Non-pigmented ciliary epithelial cell (primary cell): ENCODE data around the gene TMEM240.
"Not testable (repeated sequence)": the region's sequence is repeated elsewhere in the genome, so short reads cannot be mapped to it uniquely, and the experiment has no call there.

Source experiments
- DNase-seq: peaks from one replicate; pipeline ENCODE4 v3.0.0-alpha.2; 2010; ENCODE audit warnings: low read depth

The TMEM240 gene

DNA sequence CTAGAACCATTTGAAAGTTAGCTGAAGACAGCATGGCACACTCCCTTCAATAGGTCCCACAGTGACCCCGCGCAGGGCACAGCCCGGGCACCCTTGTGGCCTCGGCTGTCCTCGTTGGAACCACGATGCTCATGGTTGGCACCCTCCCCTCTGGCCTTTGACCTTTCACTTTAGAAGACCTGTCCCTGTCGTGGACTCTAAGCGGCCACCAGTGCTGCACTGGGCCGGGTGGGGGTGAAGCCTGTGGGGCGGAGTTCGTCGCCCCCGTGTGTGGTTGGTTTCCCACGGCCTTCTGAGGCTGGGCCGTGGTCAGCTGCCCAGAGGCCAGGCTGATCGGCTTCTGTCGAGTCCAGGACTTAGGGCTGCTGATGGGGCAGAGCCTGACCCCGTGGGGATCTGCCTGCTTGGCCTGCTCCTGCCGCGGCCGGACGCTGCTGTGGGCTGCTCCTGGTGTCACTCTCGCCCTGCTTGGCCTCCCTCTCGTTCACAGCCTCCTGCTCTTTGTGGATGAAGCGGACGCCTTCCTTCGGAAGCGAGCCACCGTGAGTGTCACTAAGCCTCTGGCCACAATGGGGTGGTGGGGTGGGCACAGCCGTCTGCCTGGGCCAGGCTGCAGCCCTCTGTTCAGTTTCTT, 15.6 kb downstream of the TMEM240 start:
- DNase-seq, result not testable (repeated sequence)

DNA sequence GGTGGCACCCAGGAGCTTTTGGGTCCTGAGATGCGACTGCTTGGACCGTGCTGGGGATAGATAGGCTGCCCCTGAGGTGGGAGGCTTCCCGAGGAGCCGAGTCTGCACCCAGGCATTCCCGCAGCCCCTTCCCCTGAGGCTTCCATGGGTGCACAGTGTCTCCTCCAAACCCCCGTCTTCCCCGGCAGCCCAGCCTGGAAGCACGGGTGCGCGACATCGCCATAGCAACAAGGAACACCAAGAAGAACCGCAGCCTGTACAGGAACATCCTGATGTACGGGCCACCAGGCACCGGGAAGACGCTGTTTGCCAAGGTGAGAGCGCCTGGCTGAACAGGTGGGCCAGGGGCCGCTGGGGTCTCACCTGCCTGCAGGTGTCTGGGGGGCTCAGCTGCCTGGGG, 16.8 kb downstream of the TMEM240 start:
- DNase-seq, result not testable (repeated sequence)

DNA sequence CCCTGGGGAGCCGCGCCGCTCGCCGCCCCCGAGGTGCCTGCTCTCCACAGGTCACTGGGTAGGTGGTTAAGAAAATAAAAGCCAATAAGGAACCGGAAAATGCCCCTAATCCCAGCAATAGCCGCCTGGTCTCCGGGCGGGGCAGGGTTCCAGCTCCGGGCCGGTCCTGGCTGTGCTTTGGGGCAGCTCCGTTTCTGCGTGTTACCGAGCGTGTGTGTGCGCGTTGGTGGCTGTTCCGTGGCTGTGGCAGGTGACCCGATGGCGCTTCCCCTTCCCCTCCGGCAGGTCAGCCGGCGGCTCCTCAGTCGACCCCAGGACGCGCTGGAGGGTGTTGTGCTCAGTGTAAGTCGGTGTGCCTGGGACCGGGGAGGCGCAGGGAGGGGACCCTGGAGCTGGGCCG, 17.2 kb downstream of the TMEM240 start:
- DNase-seq, result not testable (repeated sequence)

DNA sequence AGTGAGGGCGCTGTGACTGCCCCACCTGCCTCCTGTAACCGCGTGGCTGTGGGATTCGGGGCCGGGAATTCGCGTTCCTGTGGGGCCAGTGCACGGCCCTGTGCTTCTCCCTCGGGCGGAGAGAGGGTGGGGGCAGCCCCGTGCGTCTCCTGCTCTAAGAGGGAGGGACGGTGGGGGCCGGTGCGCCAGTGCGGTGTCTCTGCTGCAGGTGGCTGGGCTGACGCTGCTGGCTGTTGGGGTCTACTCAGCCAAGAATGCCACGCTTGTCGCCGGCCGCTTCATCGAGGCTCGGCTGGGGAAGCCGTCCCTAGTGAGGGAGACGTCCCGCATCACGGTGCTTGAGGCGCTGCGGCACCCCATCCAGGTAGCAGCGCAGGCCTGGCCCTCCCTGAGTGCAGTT, 17.9 kb downstream of the TMEM240 start:
- not testable (repeated sequence) for DNase-seq

DNA sequence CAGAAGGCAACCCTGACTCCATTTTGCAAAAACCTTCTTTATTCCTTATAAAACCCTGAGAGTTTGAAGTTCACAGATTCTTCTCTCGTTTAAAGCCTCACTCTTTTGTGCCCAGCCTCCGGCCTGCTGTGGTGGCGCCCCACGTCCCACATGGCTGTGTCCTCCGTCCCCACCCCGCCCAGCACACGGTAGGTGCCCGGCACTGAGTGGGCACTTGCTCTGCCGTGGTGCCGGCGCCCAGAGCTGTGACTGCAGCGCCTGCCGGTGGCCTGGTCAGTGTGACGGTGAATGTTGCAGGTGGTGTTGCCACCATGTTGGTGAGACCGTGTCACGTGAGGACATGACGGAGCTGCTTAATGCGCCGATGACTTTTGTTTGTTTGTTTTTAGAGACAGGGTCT, 19.1 kb downstream of the TMEM240 start:
- no peak for DNase-seq

DNA sequence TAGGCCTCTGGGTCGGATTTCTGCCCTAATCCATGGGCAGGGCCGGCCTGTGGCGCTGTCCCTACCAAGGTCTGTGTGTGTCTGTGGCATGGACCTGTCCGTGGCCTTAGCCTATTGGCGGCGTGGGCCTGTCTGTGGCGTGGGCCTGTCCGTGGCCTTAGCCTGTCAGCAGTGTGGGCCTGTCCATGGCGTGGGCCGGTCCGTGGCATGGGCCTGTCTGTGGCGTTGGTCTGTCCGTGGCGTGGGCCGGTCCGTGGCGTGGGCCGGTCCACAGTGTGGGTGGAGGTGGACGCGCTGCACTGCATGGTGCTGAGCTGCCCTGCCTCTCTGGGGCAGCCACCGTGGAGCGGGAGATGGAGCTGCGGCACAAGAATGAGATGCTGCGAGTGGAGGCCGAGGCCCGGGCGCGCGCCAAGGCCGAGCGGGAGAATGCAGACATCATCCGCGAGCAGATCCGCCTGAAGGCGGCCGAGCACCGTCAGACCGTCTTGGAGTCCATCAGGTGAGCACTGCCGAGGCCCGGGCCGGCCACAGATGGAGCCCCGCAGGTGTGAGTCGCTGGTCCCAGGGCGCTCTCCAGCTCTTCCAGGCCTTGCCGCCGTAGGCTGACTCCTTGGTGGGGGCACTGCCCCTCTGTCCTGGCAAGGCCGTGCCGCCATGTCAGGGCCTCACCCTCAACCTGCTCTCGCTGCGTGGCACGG, 20.5 kb downstream of the TMEM240 start:
- DNase-seq, result not testable (repeated sequence)

DNA sequence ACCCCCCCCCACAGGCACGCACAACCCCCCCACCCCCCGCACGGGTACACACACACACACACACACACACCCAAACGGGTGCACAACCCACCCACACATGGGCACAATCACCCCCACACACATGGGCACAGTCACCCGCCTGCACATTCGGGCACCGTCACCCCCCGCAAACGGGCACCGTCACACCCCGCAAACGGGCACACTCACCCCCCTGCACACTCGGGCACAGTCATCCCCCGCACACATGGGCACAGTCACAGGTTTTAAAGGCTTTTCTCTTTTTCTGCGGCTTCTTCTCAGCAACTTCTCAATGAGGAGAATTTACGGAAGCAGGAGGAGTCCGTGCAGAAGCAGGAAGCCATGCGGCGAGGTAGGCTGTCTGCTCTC, 21.8 kb downstream of the TMEM240 start:
- DNase-seq, result not testable (repeated sequence)

DNA sequence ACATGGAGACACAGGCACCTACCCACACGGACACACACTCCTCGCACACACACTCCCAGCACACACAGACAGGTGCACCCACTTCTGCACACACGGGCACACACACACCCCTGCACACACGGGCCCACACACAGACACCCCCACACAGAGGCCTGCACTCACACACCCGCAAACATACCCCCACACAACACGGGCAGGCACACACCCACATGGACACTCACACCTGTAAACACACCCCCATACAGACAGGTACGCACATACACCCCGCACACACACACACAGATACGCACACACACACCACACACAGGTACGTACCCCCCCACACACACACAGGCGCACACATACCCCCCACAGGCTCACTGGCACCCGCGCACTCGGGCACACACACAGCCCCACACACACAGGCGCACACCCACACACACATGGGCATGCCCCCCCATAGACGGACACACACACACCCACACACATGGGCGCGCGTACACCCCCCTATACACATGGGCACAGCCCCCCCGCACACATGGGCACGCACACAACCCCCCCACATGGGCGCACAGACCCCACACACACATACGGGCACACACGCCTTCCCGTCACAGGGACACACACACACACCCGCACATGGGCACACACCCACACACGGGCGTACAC, 22.3 kb downstream of the TMEM240 start:
- DNase-seq, result no peak

DNA sequence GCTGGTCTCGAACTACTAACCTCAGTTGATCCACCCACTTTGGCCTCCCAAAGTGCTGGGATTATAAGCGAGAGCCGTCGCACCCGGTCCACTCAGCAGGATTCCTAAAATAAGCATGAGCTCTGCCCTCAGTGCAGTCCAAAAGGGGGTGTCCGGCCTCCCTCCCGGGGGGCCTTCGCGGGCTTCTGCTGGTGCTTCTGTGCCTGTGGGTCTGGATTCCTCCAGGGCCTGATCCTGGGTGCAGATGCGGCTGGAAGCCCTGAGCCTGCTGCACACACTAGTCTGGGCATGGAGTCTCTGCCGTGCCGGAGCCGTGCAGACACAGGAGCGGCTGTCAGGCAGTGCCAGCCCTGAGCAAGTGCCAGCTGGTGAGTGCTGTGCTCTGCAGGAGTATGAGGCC, 23.5 kb downstream of the TMEM240 start:
- not testable (repeated sequence) for DNase-seq

DNA sequence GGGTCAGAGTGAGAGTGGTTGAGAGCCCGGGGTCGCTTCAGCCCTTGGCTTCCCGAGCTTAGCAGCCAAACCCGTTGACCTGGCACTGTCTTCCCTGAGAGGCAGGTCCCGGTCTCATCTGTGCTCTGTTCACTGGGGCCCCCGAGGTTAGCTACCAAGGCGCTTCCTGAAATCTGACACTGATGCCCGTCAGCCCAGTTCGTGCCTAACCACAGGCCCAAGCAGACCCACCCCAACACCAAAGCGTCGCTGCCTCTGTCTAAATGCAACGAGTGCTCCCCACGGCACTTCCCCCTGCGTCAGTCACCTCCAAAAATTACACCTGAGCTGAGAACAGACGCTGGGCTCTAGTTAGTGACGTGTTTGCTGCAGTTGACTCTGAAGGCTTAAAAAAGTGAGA, 26.0 kb downstream of the TMEM240 start:
- not testable (repeated sequence) for DNase-seq

DNA sequence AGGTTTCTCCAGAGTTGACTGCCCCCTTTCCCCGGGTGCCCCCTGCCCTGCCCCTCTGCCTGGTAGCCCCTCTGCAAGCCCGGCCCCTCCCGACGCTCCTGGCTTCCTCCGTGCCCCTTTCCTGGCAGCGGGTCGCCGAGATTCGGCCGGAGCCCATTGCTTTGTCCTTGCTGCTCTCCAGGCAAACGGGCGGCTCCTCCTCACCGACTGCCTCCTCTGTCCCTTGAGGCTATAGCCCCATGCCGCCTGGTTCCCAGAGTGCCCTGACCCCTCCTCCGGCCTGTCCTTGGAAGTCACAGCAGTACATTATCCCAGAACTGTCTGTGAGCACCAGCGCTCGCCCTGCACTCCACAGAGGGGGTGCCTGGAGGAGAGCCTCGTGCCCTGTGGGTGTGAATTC, 26.7 kb downstream of the TMEM240 start:
- DNase-seq, result not testable (repeated sequence)

DNA sequence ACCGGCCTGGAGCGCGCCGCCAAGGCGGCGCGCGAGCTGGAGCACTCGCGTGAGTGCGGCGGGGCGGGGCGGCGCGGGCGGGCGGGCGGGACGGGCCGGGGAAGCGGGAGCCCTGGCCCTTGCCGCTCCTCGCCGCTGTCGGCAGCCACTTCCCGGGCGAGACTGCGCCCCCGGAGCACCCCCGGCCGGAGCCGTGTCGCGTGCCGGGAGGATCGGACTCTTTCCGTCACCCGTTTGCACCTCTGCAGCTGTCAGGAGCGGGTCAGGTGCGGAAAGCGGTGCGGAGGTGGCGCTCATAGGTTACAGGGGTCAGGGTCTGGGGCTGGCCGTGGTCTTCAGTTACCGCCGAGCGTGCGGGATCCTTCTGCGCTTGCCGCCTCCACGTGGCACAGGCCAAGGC, 28.0 kb downstream of the TMEM240 start:
- not testable (repeated sequence) for DNase-seq

DNA sequence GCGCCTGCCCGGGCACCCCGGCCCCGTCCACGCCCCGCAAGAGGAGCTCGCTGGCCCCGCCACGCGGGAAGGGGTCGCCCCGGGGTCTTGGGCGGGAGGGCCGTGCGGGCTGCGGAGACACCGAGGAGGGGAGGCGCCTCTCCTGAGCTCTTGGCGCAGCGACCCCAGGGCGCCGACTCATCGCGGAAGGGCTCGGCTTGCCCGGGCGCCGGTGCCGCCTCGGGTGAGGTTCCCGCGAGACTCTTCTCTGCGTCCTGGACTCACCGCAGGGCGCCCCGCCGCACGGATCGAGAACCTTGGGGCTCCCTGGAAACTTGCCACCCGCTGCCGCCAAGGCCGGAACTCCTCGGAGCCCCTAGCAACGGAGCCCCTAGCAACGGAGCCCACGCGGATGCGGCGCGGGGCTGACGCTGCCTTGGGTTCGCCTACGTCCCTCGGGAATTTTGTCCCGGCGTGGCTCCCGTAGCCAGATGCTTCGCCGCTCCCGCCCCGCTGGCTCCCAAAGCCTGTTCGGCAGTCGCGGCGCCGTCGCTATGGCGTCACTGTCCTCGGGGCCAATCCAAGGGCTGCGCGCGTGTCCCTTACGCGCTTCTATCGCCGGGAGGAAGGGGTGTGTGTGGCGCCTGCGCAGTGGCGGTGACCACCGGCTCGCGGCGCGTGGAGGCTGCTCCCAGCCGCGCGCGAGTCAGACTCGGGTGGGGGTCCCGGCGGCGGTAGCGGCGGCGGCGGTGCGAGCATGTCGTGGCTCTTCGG, 28.7 kb downstream of the TMEM240 start, which contains the start of gene ATAD3A:
ATAD3A (plus strand) TSS at position 630 of the 753 bp plus-strand sequence; CDS start at position 737, 107 bp downstream.
- DNase-seq, result peak; percentile 79

DNA sequence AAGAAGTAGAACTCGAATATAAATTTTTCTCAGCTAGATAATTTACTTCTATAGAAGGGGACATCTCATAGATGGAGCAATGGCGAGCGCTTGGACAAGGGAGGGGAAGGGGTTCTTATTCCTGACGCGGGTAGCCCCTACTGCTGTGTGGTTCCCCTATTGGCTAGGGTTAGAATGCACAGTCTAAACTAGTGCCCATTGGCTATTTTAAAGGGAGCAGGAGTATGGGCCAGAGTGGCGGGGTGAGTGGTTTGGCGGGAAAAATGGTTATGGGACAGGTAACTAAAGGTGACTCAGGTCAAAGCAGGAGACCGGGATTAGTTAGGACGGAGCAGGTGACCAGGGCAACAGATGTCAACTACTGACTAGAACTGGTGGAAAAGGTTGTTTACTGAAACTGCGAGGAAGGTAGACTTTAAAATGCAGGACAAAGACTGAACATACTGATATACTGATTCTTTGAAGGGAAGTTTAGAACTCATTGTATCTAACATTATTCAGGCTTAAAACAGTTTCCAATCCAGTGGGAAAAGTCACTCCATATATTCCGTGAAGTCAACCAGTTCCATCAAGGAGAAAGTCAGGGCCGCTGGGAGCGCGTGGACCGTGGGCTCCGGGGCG, 29.4 kb downstream of the TMEM240 start:
- no peak for DNase-seq

DNA sequence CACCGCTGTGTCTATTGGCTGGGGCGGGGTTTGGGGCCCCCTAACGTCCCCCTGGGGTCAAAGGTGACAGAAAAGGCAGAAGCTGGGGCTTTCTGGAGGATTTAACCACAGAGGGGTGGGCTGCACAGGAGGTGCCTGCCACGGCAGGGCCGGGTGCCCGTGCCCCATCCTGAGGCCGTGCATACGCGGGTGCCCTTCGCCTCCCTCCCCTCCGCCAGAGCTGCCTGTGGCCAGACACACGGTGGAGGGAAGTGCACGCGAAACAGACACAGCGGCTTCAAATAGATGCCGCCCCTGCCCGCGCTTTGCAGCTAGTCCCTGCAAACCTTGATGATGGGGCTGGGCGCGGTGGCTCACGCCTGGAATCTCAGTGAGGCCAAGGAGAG, 31.0 kb downstream of the TMEM240 start:
- not testable (repeated sequence) for DNase-seq

DNA sequence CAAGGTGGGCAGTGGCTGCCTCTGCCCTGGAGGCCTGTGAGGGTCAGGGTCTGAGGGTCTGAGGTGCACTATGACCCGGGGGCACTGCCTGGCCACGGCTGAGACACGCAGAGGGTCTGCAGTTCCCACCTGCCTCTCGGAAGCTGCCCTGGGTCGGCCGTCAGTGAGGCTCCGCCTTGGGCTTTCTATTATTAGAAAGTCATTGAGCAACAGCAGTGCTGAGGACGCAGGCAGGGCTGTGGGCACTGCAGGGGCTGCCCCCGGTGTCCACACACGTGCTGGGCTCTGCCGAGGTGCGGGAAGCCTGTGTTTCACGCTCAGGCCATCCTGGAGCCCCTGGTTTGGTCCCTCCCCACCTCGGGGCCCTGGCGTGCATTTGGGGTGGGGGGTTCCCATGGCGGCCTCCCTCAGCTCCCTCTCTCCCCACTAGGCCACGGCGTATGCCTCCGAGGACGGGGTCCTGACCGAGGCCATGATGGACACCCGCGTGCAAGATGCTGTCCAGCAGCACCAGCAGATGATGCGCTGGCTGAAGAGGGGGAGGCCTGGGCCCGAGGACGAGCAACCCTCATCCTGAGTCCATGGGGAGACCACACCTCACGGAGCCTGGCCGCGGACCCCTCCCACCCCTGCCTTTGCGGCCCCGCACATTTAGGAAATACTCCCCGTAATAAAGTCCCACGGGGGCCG, 31.5 kb downstream of the TMEM240 start:
- not testable (repeated sequence) for DNase-seq

DNA sequence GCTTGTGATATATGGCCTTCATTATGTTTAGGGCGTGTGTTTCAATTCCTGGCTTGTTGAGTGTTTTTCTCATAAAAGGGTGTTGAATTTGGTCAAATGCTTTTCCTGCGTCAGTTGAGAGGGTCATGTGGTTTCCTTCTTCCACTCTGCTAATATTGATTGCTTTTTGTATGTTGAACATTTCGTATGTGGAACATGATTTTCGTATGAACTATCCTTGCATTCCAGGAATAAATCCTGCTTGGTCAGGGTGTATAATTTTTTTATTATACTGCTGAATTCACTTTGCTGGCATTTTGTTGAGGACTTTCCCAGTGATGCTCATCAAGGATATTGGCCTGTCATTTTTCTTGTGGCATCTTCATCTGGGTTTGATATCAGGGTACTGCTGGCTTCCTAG, 33.1 kb downstream of the TMEM240 start:
- no peak for DNase-seq

DNA sequence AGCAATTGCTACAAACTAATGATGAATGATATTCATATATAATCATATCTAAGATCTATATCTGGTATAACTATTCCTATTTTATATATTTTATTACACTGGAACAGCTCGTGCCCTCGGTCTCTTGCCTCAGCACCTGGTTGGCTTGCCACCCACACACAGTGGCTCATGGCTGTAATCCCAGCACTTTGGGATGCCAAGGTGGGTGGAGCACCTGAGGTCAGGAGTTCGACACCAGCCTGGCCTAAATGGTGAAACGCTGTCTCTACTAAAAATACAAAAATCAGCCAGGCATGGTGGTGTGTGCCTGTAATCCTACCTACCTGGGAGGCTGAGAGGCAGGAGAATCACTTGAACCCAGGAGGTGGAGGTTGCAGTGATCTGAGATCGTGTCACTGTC, 34.6 kb downstream of the TMEM240 start:
- not testable (repeated sequence) for DNase-seq

DNA sequence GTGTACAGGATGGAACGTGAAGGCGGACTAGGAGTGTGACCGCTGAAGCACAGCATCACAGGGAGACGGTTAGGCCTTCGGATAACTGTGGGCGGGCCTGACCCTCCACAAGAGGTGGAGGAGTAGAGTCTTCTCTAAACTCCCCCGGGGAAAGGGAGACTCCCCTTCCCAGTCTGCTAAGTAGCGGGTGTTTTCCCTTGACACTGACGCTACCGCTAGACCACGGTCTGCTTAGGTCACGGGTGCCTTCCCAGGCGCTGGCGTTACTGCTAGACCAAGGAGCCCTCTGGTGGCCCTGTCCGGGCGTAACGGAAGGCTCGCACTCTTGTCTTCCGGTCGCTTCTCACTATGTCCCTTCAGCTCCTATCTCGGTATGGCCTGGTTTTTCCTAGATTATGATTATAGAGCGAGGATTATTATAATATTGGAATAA, 35.0 kb downstream of the TMEM240 start:
- not testable (repeated sequence) for DNase-seq

DNA sequence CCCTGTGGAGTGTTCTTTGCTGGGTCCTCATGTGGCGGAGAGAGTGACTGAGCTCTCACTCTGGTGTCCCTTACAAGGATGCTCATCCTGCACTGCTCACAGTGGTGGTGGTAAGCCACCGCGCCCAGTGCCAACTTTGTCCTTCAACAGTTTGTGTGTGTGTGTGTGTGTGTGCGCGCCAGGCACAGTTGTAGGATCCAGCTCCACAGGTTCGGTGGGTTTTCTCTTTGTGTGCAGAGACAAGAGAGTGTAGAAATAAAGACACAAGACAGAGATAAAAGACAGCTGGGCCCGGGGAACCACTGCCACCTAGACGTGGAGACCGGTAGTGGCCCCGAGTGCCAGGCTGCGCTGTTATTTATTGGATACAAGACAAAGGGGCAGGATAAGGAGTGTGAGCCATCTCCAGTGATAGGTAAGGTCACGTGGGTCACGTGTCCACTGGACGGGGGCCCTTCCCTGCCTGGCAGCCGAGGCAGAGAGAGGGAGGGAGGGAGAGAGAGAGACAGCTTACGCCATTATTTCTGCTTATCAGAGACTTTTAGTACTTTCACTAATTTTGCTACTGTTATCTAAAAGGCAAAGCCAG, 35.6 kb downstream of the TMEM240 start:
- not testable (repeated sequence) for DNase-seq

DNA sequence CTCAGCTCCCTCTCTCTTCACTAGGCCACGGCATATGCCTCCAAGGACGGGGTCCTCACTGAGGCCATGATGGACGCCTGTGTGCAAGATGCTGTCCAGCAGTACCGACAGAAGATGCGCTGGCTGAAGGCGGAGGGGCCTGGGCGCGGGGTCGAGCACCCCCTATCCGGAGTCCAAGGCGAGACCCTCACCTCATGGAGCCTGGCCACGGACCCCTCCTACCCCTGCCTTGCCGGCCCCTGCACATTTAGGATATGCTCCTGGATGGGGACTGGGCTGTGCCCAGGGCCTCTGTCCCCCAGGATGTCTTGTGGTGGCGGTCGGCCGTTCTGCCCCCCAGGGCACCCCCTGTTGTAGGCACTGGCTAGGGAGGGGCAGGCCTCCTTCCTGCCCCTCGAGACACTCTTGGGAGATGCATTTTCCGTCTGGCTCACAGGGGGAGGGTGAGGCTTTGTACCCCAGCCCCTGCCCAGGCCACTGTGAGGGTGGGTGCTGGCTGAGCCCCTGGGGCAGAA, 44.9 kb downstream of the TMEM240 start:
- DNase-seq, result not testable (repeated sequence)
